ENCODE data around the gene SPEM3. TPM values are rescaled to one million over a fixed set of nuclear protein-coding genes. Genes with fewer than 3 reads are reported as not detected.

Gene SPEM3
- total and polyA plus RNA-seq, 2 experiments from 2014 or later: not detected

DNA sequence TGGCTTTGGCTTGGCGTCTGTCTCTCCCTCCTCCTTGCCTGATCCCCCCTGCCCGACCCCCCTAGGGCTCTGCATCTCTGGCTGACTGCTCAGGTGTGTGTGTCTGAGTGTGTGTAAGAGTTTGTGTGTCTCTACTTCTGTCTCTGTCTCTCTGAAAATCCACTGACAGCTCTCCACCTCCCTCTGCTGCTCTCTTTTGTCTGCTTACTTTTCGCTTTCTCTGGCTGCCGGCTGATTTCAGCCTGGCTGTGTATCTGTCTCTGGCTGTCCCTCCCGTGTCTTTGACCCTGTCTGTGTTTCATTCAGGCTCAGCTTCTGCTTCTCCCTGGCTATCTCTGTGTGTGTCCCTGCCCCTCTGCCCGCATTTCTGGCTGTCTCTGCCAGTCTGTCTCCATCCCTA is 12.3 kb upstream of the SPEM3 start:
- Histone ChIP-seq H3K36me3 (ENCODE audit: low read depth) (no peaks in the 10 kb centered on the region), H3K9me2 (ENCODE audit: insufficient read depth) (no peaks in the 10 kb centered on the region), H4K20me1 (ENCODE audit: insufficient read depth) (no peaks in the 10 kb centered on the region), H3F3A (ENCODE audit: insufficient read depth) (peaks cover 12% of the 10 kb centered on the region), H3K4me2 (ENCODE audit: unreplicated experiment) (no peak overlapping the region), H3K4me3 (no peak overlapping the region), H3K9ac (no peak overlapping the region), H3K27ac (no peak overlapping the region), H3K27me3 (replicated peaks; ENCODE audit: insufficient read depth) (no peaks in the 10 kb centered on the region), H2AFZ (no peak overlapping the region), H3K79me2 (ENCODE audit: insufficient read depth) (no peaks in the 10 kb centered on the region), H3K9me3 (ENCODE audit: low read depth) (no peaks in the 10 kb centered on the region), H3K4me1 (ENCODE audit: insufficient read depth) (peaks cover 16% of the 10 kb centered on the region)
- no peak for DNase-seq
- no peak for TF ChIP-seq EZH2 (IDR thresholded peaks at IDR 0.05; ENCODE audit: insufficient read depth, poor library complexity, severe bottlenecking)
- WGBS, 2 experiments (ENCODE audit: low coverage in 1 of 2, low lambda C conversion rate in 2 of 2, missing lambda C conversion rate in 2 of 2): 70 to 73% methylated on average over 6 of the region's 6 CpGs
- in situ Hi-C loops (cut with MboI): no loop called here

DNA sequence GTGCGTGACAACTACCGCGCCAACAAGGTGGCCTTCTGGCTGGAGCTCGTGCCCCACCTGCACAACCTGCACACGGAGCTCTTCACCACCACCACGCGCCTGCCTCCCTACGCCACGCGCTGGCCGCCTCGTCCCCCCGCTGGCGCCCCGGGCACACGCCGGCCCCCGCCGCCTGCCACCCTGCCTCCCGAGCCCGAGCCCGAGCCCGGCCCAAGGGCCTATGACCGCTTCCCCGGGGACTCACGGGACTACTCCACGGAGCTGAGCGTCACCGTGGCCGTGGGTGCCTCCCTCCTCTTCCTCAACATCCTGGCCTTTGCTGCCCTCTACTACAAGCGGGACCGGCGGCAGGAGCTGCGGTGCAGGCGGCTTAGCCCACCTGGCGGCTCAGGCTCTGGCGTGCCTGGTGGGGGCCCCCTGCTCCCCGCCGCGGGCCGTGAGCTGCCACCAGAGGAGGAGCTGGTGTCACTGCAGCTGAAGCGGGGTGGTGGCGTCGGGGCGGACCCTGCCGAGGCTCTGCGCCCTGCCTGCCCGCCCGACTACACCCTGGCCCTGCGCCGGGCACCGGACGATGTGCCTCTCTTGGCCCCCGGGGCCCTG is 11.5 kb upstream of the SPEM3 start:
- no peak for TF ChIP-seq EZH2phosphoT487 (IDR thresholded peaks at IDR 0.05; ENCODE audit: insufficient read depth, low read depth)
- no peak for TF ChIP-seq EZH2 (IDR thresholded peaks at IDR 0.05; ENCODE audit: insufficient read depth, poor library complexity, severe bottlenecking)
- in situ Hi-C loops (cut with MboI): no loop called here
- Histone ChIP-seq H3K36me3 (ENCODE audit: low read depth) (no peaks in the 10 kb centered on the region), H3K27ac (no peak overlapping the region), H3F3A (ENCODE audit: insufficient read depth) (peaks cover 10% of the 10 kb centered on the region), H3K79me2 (ENCODE audit: insufficient read depth) (no peaks in the 10 kb centered on the region), H3K9me2 (ENCODE audit: insufficient read depth) (no peaks in the 10 kb centered on the region), H2AFZ (no peak overlapping the region), H3K4me2 (ENCODE audit: unreplicated experiment) (no peak overlapping the region), H4K20me1 (ENCODE audit: insufficient read depth) (no peaks in the 10 kb centered on the region), H3K27me3 (replicated peaks; ENCODE audit: insufficient read depth) (no peaks in the 10 kb centered on the region), H3K4me3 (no peak overlapping the region), H3K9me3 (ENCODE audit: low read depth) (no peaks in the 10 kb centered on the region), H3K9ac (no peak overlapping the region), H3K4me1 (ENCODE audit: insufficient read depth) (peaks cover 16% of the 10 kb centered on the region)
- 96 to 97% methylated on average over 23 to 54 of the region's 54 CpGs for WGBS, 2 experiments (ENCODE audit: low coverage in 1 of 2, low lambda C conversion rate in 2 of 2, missing lambda C conversion rate in 2 of 2)
- no peak for DNase-seq

DNA sequence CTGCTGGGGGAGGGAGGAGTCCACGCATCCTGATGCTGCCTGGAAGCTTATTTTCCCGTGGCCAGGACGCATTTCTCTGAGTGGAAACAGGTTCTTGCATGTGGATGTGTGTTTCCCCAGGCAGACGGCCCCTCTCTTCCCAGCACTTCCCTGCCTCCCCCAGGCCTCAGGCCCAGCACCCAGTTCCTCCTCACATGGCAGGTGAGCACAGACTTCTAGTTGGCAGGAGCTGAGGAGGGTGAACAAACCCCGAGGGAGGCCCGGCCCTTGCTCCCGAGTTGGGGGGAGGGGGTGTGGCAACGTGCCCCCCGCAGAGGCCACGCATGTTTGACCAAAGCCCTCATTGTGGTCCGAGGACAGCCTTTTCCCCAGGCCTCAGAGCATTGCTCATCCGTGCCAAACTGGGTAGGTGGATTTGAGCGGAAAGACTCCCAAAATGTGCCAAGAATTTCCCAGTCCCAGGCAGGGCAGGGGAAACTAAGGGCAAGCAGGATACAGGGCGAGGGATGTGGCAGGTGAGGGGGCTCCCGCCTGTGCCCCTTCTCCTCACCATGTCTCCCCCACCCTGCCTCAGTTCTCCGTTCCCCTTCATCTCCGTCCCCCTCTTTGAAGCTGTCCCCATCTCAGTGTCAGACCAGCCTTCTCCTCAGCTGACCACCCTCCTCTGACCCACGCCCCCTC is 10.0 kb upstream of the SPEM3 start:
- no peak for DNase-seq
- H3K4me3 ChIP-seq: no peak overlapping the region
- H3K27me3 ChIP-seq (replicated peaks; ENCODE audit: insufficient read depth): no peaks in the 10 kb centered on the region
- no peak for TF ChIP-seq EZH2 (IDR thresholded peaks at IDR 0.05; ENCODE audit: insufficient read depth, poor library complexity, severe bottlenecking)
- no peak for TF ChIP-seq EZH2phosphoT487 (IDR thresholded peaks at IDR 0.05; ENCODE audit: insufficient read depth, low read depth)
- H2AFZ ChIP-seq: no peak overlapping the region
- H3K79me2 ChIP-seq (ENCODE audit: insufficient read depth): no peaks in the 10 kb centered on the region
- no peak overlapping the region for H3K4me2 ChIP-seq (ENCODE audit: unreplicated experiment)
- H3K9me2 ChIP-seq (ENCODE audit: insufficient read depth): no peaks in the 10 kb centered on the region
- WGBS, 2 experiments (ENCODE audit: low coverage in 1 of 2, low lambda C conversion rate in 2 of 2, missing lambda C conversion rate in 2 of 2): 83 to 84% methylated on average over 15 to 18 of the region's 18 CpGs
- H4K20me1 ChIP-seq (ENCODE audit: insufficient read depth): no peaks in the 10 kb centered on the region
- no peaks in the 10 kb centered on the region for H3K9me3 ChIP-seq (ENCODE audit: low read depth)
- H3F3A ChIP-seq (ENCODE audit: insufficient read depth): no peaks in the 10 kb centered on the region
- H3K4me1 ChIP-seq (ENCODE audit: insufficient read depth): peaks cover 3% of the 10 kb centered on the region
- no peaks in the 10 kb centered on the region for H3K36me3 ChIP-seq (ENCODE audit: low read depth)
- H3K9ac ChIP-seq: no peak overlapping the region
- no peak overlapping the region for H3K27ac ChIP-seq
- in situ Hi-C loops (cut with MboI): no loop called here

DNA sequence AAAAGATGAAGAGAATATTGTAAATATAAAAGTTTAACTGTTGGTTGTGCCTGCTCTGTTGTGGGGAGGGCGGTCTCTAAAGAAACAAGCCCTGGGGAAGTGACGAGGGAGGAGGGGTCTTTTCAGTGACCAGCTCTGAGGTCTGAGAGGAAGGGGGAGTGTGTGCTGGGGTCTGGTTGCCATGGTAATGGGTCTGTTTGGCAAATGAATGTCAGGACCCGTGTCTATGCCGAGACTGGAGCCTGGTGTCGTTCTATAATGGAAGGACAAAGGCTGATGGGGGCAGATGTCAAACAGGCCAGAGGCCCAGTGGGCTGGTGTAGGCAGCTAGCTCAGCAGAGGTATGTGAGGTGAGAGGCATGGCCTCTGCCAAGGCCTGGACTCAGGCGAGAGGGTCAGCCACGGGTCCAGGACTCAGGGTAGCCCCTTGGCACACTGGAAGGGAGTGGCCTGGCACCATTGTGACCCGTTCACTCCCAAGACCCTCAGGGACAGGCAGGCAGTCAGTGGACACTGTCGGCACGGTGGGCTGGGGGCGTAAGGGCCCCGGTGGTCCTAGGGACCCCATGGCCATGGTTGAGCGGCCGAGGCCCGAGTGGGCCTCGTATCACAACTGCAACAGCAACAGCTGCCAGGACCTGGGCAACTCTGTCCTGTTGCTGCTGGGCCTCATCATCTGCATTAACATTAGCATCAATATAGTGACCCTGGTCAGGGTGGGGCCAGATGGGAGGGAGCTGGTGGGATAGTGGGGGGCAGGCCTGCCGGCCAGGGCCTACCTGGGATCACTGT is 8.6 kb upstream of the SPEM3 start, which contains the start of gene SPEM1:
SPEM1 (plus strand) TSS at position 506 of the 792 bp plus-strand sequence; CDS start at position 567, 61 bp downstream.
- WGBS, 2 experiments (ENCODE audit: low coverage in 1 of 2, low lambda C conversion rate in 2 of 2, missing lambda C conversion rate in 2 of 2): 74 to 78% methylated on average over 17 of the region's 17 CpGs
- no peaks in the 10 kb centered on the region for H3K4me1 ChIP-seq (ENCODE audit: insufficient read depth)
- in situ Hi-C loops (cut with MboI): no loop called here

More for the DNA sequence above, 8.6 kb upstream of the SPEM3 start, which contains the start of gene SPEM1:
- no peak within 1 kb of the TSS for H2AFZ ChIP-seq
- TF ChIP-seq EZH2phosphoT487 (IDR thresholded peaks at IDR 0.05; ENCODE audit: insufficient read depth, low read depth): no peak
- TF ChIP-seq EZH2 (IDR thresholded peaks at IDR 0.05; ENCODE audit: insufficient read depth, poor library complexity, severe bottlenecking): no peak
- H3K4me3 ChIP-seq: no peak within 1 kb of the TSS
- H3K27me3 ChIP-seq (replicated peaks; ENCODE audit: insufficient read depth): no peaks in the 10 kb centered on the region
- H3K27ac ChIP-seq: no peak within 1 kb of the TSS
- no peaks in the 10 kb centered on the region for H3F3A ChIP-seq (ENCODE audit: insufficient read depth)
- no peak within 1 kb of the TSS for H3K9ac ChIP-seq
- H3K79me2 ChIP-seq (ENCODE audit: insufficient read depth): no peaks in the 10 kb centered on the region
- H4K20me1 ChIP-seq (ENCODE audit: insufficient read depth): no peaks in the 10 kb centered on the region
- no peaks in the 10 kb centered on the region for H3K9me3 ChIP-seq (ENCODE audit: low read depth)
- H3K36me3 ChIP-seq (ENCODE audit: low read depth): no peaks in the 10 kb centered on the region
- DNase-seq: no peak
- no peak within 1 kb of the TSS for H3K4me2 ChIP-seq (ENCODE audit: unreplicated experiment)
- H3K9me2 ChIP-seq (ENCODE audit: insufficient read depth): no peaks in the 10 kb centered on the region
